Left colon (tissue), 2 donors: ENCODE results near the gene HMGCS2. TPM values are rescaled to one million over a fixed set of nuclear protein-coding genes. Genes with fewer than 3 reads are reported as not detected.
"Not testable (repeated sequence)": the region's sequence is repeated elsewhere in the genome, so short reads cannot be mapped to it uniquely, and the experiment has no call there.

ENCODE experiments used
- ATAC-seq: fragments of 200-7000 bp; cut with Tn5 transposase; one replicate; pipeline ENCODE4 v1.9.1; 2020; ENCODE audit warnings: mild to moderate bottlenecking, moderate library complexity
- DNase-seq, 2 donors: peaks; one replicate each; pipeline ENCODE4 v3.0.0-alpha.2; 2020
- intact Hi-C, 2 donors: fragments of 100-400 bp; cut with DNase I in 1 of 2; cut with micrococcal nuclease in 1 of 2; formaldehyde crosslinking; loops; one replicate each; pipeline versions ENCODE4 v1.11.2 to v1.14.0; 2022; cut with DNase I, micrococcal nuclease
- total RNA-seq, 2 donors: library from RNA; stranded (reverse); fragmentation: NEBNext Ultra II Directional; extraction: Animal tissue kit (Norgen Biotek cat#: 25700); gene quantifications; one replicate each; pipeline ENCODE4 v1.2.1, GENCODE V29; 2021
- donor health status: DM: no; HTN: no; CAD: no.
- donor health status: DM: yes; HTN: yes; CAD: no.

HMGCS2 gene
- total RNA-seq, 2 donors from 2014 or later: 583 to 627 TPM

DNA sequence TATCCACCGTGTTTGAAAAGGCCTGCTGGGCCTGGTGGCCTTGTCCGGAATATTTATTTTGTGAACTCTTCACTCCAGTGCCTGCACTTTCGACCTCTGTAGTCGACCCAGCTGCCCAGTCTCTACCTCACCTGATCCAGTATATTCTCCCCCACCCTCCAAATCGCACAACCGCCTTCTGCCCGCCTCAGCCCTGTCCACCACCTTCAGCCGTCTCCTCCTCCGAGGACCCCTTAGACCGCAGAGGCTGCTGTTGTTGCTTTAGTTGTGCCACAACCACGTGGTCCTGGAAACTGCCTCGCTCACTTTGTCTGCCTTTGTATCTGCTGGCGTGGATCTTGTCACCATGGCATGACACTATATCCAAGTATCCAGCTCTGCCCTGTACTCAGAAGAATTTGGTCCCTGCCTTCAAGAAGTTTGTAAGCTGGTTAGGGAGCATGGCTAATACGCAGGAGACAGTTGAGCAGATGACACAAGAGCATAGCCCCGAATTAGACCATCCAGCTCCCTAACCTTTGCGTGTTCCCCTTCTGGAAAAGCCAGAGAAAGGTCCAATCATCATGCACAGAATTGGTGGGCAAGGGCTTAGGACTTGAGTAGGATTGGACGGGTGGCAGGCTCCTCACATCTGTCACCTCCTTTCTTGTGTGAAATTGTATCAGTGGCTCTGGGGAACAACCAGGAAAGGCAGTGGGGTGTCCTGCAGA lies 55.5 kb downstream of the HMGCS2 start:
- ATAC-seq (no peak), DNase-seq (no peak)
- intact Hi-C loops: no loop called here

DNA sequence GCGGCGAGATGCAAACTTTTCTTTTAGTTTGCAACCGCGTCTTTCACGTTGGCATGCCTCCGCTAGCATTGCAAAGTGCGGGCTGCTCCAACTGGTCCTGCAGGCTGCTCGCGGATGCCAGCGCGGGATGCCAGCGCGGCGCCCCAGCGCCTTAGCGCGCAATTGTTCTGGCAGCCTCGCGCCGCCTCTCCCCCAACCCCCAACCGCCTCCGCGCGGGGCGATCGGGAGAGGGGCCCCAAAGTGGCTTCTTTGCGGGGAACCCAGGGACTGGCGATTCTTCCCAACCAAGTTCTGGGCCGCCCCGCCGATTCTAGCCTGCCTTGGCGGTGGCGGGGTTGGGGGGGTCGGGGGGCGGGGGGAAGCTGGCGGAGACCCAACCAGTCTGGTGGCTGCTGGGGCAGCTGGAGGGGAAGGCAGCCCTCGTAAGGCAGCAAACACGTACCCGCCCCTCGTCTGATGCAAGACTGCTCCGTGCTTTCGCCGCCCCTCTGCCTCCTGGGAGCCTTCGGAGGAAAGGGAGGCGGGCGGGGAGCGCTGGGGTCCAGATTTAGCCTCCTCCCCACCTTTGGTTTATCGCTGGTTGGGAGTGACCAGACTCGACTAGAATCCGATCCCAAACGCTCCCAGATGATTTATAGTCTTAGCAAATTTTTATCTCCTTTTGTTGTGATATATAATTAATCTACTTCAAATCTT lies 56.2 kb downstream of the HMGCS2 start:
- intact Hi-C loops: no loop called here
- DNase-seq: peak; percentile 54 to 74
- peak; percentile 67 for ATAC-seq

DNA sequence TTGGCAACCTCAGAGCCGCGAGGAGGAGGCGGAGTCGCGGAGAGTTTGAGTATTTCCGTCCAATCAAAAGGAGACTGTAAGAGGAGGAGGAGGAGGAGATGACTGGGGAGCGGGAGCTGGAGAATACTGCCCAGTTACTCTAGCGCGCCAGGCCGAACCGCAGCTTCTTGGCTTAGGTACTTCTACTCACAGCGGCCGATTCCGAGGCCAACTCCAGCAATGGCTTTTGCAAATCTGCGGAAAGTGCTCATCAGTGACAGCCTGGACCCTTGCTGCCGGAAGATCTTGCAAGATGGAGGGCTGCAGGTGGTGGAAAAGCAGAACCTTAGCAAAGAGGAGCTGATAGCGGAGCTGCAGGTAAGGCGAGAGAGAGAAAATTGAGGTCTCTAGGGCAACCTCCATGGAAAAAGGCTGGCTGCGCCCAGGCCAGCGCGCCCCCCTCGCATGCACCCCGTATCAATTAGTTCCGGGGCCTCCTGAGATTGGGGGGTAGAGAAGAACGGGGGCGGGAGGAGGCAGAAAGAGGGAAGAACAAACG lies 56.8 kb downstream of the HMGCS2 start, which contains the start of gene PHGDH:
Gene PHGDH, plus strand, starts transcription at position 131 of the 538 bp plus-strand sequence. Its CDS starts 89 bp downstream, at position 220.
- intact Hi-C loops: no loop called here
- peak; percentile 88 for ATAC-seq
- peak; percentile 56 to 58 for DNase-seq

DNA sequence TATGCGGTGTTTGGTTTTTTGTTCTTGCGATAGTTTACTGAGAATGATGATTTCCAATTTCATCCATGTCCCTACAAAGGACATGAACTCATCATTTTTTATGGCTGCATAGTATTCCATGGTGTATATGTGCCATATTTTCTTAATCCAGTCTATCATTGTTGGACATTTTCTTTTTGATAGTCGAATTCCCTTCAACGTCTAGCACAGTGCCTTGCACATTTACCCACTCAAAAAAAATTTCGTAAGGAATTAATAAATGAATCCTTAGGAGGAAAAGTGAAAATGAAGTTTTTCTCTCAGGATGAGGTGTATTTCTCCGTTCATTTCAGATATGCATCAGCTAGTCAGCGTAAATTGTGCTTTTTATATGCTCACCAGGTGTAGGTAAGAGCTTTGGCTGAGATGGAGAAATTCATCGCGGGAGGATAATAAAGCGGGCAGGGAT lies 57.3 kb downstream of the HMGCS2 start:
- intact Hi-C loops, ATAC-seq, DNase-seq: not testable (repeated sequence)

DNA sequence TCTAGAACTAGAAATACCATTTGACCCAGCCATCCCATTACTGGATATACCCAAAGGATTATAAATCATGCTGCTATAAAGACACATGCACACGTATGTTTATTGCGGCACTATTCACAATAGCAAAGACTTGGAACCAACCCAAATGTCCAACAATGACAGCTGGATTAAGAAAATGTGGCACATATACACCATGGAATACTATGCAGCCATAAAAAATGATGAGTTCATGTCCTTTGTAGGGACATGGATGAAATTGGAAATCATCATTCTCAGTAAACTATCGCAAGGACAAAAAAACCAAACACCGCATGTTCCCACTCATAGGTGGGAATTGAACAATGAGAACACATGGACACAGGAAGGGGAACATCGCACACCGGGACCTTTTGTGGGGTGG lies 62.1 kb downstream of the HMGCS2 start:
- ATAC-seq, DNase-seq, intact Hi-C loops: not testable (repeated sequence)

DNA sequence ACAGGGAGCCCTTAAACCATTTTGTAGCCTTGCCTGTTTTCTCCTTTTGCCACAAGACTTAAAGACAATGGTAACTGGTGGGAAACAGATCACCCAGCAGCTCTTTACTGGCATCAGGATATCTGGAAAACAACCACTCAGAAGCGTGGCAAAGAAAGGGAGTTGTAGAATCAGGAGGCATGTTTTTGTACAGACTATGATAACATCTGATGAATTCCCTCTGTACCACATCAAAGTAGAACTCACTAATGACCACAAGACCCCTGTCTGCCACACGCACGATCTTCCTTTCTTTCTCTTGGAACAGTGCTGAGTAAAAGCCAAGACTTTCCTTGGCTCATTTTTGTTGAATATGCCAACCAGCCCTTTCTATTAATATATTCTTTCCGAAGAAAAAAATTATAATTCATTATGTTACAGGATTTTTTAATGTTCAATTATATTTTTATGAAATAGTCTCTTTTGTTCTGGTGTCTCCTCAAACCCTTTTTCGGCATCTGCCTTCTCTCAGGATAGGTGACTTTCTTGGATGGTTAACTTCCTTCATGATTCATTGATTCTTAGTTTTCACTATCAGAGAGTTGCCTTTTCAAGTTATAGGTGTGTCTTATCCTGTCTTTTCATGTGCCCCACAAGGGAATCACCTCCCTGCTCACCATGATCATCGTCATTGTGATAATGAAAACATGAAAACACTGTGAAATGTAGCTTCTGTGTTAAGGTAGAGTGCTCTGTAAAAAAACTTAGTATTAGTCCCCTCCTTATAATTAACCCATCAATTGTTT lies 64.8 kb downstream of the HMGCS2 start:
- intact Hi-C loops: no loop called here
- ATAC-seq (no peak), DNase-seq (no peak)

DNA sequence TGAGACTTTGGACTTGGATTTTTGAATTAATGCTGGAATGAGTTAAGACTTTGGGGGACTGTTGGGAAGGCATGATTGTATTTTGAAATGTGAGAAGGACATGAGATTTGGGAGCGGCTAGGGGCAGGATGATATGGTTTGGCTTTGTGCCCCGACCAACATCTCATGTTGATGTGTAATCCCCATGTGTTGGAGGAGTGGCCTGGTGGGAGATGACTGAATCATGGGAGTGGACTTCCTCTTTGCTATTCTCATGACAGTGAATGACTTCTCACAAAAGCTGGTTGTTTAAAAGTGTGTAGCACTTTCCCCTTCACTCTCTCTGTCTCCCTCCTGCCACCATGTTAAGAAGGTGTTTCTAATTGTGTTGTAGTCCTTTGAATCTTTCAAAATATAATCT lies 66.3 kb downstream of the HMGCS2 start:
- DNase-seq (no peak), ATAC-seq (no peak)
- intact Hi-C loops: no loop called here

DNA sequence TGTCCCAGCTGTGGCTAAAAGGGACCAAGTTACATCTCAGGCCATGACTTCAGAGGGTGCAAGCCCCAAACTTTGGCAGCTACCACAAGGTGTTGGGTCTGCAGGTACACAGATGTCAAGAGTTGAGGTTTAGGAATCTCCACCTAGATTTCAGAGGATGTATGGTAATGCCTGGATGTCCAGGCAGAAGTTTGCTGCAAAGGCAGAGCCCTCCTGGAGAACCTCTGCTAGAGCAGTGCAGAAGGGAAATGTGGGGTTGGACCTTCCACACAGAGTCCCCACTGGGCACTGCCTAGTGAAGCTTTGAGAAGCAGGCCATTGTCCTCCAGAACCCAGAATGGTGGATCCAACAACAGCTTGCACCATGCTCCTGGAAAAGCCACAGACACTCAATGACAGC lies 67.0 kb downstream of the HMGCS2 start:
- ATAC-seq (no peak), DNase-seq (no peak)
- intact Hi-C loops: no loop called here

DNA sequence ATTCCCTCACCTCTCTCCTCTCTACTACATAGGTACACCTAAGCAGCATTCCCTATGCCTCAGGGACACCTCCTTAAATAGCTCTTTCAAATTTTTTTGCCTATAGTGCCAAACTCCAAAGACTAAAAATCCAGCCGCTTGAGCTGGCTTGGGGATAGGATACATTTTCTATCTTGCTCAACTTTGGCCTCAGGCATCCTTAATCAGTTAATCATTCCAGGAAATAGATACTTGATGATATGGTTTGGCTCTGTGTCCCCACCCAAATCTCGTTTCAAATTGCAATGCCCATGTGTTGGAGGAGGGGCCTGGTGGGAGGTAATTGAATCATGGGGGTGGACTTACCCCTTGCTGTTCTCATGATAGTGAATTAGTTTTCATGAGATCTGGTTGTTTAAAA lies 68.4 kb downstream of the HMGCS2 start:
- intact Hi-C loops: no loop called here

More for the DNA sequence above, 68.4 kb downstream of the HMGCS2 start:
- no peak for ATAC-seq
- DNase-seq: no peak

Other genes starting within 250 kb of the HMGCS2 start
- gene ZNF697, start 120.6 kb downstream of the HMGCS2 start, total RNA-seq: 1 to 10 TPM; 2.0 to 3.1 TPM
- gene PHGDH, start 57.0 kb downstream of the HMGCS2 start, total RNA-seq: 1 to 10 TPM; 4.6 to 8.6 TPM
- gene REG4, start 42.6 kb upstream of the HMGCS2 start, total RNA-seq: 10 to 100 TPM; 35.7 to 37.5 TPM
- not detected for gene ADAM30, start 127.6 kb upstream of the HMGCS2 start, total RNA-seq